Measurements from ENCODE around the gene RNF40.

Gene RNF40

DNA sequence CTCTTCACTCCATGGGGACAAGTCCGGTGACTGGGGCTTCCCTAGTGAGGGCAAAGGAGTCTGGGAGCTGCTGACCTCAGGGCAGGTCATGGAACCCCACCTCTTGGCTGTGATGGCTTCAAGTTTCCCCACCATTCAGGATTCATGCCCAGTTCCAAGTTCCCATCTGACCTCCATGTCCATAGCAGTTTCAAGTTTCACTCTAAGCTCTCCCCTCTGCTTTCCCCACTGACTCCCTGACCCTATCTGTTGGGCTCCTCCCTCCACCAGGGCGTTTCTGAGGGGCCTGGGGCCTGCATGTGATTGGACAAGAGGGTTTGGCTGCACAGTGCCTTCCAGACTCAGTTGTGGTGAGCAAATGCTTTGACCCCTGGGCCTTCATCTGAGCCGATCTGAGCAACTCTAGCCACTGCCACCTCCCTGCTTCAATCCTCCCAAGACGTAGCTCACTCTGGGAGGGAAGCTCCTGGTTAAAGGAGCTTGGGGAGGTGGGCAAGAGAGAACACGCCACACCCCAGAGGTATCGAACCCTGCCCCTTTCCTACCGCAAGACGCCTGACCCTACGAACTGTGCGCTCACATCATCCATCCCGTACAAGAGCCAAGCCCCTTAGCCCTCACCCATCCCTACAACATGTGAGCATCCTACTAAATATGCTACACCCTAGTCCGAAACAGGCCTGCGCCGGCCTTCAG lies 16.6 kb downstream of the RNF40 start:
- Mint-ChIP-seq H3K27me3 (peaks cover 10% of the 10 kb centered on the region), H3K27ac (no peak overlapping the region), H3K36me3 (peaks cover 10% of the 10 kb centered on the region), H3K4me3 (no peak overlapping the region), H3K4me1 (peaks cover 14% of the 10 kb centered on the region), H3K9me3 (no peaks in the 10 kb centered on the region)
- DNase-seq (ENCODE audit: low spot score in 2 of 2) = no peak
- no peak for ATAC-seq (ENCODE audit: low read depth)

DNA sequence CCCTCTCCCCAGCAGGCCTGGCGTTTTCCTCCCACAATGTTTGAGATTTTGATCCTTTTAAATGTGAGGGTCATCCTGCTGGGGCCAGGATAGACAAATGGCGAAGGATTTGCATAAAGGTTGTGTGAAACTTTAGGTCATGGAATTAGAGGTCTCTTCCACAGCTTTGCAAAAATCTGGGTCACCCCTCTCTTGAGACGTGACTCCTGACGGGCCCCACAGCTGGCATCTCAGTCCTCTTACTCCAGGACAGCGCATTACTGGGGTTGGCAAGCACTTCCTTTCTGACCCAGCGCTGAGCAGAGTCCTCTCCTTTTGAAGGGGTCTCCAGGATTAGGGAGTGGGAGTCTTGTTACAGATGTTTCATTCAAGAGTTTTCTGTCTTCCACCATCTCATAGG lies 17.5 kb downstream of the RNF40 start:
- DNase-seq (ENCODE audit: low spot score in 2 of 2) (no peak), ATAC-seq (ENCODE audit: low read depth) (no peak)
- Mint-ChIP-seq H3K27ac (no peak overlapping the region), H3K4me3 (no peak overlapping the region), H3K36me3 (peaks cover 6% of the 10 kb centered on the region), H3K27me3 (peaks cover 10% of the 10 kb centered on the region), H3K9me3 (no peaks in the 10 kb centered on the region), H3K4me1 (peaks cover 11% of the 10 kb centered on the region)

DNA sequence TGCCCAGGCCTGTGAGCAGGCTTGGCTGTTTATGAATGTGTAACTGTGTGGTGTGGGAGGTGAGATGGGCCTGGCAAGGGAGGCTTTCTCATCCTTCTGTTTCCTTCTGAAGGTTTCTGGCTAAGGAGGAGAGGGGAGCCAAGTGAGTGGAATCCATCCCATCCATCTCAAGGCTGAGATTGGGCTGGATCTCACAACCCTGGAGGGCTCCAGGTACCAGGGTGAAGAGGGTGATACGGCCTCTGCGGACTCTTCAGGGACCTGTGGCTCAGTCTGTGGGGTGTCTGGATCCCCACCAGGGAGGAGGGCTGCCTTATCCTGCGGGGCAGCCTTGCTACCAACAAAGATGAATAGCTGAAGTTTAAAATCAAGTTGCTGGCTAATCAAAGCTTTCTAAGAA lies 17.9 kb downstream of the RNF40 start:
- peaks cover 10% of the 10 kb centered on the region for H3K27me3 Mint-ChIP-seq
- no peak overlapping the region for H3K4me3 Mint-ChIP-seq
- peaks cover 8% of the 10 kb centered on the region for H3K4me1 Mint-ChIP-seq
- DNase-seq (ENCODE audit: low spot score in 2 of 2) (no peak), ATAC-seq (ENCODE audit: low read depth) (no peak)
- no peak overlapping the region for H3K27ac Mint-ChIP-seq
- peaks cover 2% of the 10 kb centered on the region for H3K36me3 Mint-ChIP-seq
- no peaks in the 10 kb centered on the region for H3K9me3 Mint-ChIP-seq

DNA sequence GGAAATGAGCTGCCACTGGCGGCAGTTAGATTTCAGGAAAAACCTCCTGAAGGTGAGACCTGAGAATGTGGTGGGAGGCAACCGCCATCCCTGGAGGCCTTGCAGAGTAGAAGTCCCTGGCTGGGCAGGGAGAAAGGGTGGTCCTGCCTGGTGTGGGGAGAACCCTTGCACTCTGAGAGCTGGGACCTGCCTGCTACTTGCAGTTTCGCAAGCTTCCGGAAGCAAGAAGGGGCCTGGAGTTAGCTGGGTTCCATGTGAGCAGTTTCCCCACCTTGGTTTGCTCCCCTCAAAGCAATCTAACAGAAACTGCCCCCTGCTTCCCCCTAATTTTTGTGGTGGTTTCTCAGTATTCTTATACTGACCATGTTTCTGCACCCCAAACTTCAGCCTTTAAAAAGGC lies 18.4 kb downstream of the RNF40 start:
- Mint-ChIP-seq H3K27ac (no peak overlapping the region), H3K27me3 (peaks cover 8% of the 10 kb centered on the region), H3K4me1 (peaks cover 7% of the 10 kb centered on the region), H3K9me3 (no peaks in the 10 kb centered on the region), H3K4me3 (no peak overlapping the region), H3K36me3 (peaks cover 2% of the 10 kb centered on the region)
- no peak for DNase-seq (ENCODE audit: low spot score in 2 of 2)
- no peak for ATAC-seq (ENCODE audit: low read depth)

DNA sequence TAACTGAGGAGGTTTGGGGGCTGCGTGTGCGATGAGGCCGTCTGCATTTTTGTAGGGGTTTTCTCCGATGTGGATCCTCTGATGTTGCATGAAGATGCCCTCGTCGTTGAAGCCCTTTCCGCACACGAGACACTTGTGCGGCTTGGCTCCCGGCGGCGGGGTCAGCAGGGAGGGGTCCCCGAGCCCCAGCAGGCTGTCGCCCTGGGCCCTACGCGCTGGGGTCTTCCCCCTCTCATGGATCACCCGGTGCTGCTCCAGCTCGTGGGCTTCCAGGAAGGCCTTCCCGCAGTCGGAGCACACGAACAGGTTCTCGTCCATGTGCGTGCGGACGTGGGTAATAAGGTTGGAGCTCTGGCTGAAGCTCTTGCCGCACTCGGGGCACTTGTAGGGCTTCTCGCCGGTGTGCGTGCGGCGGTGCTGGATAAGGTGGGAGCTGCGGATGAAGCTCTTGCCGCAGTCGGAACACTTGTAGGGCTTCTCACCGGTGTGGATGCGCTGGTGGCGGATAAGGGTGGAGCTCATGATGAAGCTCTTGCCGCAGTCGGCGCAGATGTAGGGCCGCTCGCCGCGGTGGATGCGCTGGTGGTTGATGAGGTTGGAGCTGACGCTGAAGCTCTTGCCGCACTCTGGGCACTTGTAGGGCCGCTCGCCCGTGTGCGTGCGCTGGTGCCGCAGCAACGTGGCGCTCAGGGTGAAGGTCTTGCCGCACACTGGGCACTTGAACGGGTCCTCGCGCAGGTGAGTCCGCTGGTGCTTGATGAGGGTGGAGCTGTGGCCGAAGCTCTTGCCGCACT lies 20.6 kb downstream of the RNF40 start:
- no peak for DNase-seq (ENCODE audit: low spot score in 2 of 2)
- H3K4me3 Mint-ChIP-seq = no peak overlapping the region
- no peaks in the 10 kb centered on the region for H3K9me3 Mint-ChIP-seq
- no peak for ATAC-seq (ENCODE audit: low read depth)
- H3K4me1 Mint-ChIP-seq = peaks cover 8% of the 10 kb centered on the region
- H3K27ac Mint-ChIP-seq = no peak overlapping the region
- H3K27me3 Mint-ChIP-seq = peaks cover 5% of the 10 kb centered on the region
- peaks cover 2% of the 10 kb centered on the region for H3K36me3 Mint-ChIP-seq

DNA sequence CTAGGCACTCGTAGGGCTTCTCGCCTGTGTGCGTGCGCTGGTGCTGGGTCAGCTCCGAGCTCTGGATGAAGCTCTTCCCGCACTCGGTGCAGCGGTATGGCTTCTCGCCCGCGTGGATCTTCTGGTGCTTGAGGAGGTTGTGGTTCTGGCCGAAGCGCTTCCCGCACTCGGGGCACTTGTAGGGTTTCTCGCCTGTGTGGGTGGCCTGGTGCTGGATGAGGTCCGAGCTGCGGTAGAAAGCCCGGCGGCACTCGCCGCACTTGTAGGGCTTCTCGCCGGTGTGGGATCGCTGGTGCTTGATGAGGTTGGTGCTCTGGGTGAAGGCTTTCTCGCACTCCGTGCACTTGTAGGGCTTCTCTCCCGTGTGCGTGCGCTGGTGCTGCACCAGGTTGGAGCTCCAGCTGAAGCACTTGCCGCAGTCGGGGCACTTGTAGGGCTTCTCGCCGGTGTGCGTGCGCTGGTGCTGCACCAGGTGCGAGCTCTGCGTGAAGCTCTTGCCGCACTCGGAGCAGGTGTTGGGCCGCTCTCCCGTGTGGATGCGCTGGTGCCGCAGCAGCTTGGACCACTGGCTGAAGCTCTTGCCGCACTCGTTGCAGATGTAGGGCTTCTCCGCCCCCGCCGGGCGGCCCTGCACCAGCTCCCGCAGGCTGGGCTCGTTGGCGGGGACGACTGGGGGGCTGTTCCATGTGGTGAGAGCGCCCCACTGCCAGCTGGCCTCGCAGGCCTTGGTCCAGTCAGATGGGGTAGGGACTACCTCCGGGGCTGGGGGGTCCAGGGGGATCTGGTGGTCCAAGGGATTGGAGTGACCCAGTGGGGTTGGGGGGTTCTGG lies 21.4 kb downstream of the RNF40 start:
- Mint-ChIP-seq H3K4me1 (peaks cover 8% of the 10 kb centered on the region), H3K27ac (no peak overlapping the region), H3K36me3 (peaks cover 4% of the 10 kb centered on the region), H3K9me3 (no peaks in the 10 kb centered on the region), H3K27me3 (peaks cover 9% of the 10 kb centered on the region), H3K4me3 (no peak overlapping the region)
- DNase-seq (ENCODE audit: low spot score in 2 of 2) = no peak
- no peak for ATAC-seq (ENCODE audit: low read depth)

DNA sequence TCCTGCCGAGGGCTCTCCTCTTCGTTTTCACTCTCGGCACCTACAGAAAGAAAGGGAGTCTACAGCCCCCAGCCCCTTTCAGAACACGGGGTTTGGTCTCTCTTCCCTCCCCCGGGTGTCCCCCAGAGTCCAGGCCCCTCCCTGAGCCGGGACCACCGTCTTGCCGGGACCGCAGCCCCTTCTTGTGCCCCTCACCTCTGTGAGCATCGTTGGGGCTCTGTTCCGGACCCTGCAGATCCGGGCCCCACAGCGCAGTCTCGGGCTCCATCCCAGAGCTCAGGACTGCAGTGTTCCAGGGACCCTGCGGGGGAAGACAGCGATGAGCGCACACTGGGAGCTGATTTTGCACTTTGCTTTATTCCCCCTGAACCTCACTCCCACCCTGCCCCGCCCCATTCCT lies 22.1 kb downstream of the RNF40 start:
- peaks cover 4% of the 10 kb centered on the region for H3K36me3 Mint-ChIP-seq
- H3K9me3 Mint-ChIP-seq = no peaks in the 10 kb centered on the region
- no peak for ATAC-seq (ENCODE audit: low read depth)
- H3K27ac Mint-ChIP-seq = no peak overlapping the region
- peaks cover 8% of the 10 kb centered on the region for H3K4me1 Mint-ChIP-seq
- peaks cover 12% of the 10 kb centered on the region for H3K27me3 Mint-ChIP-seq
- H3K4me3 Mint-ChIP-seq = no peak overlapping the region
- DNase-seq (ENCODE audit: low spot score in 2 of 2) = no peak

DNA sequence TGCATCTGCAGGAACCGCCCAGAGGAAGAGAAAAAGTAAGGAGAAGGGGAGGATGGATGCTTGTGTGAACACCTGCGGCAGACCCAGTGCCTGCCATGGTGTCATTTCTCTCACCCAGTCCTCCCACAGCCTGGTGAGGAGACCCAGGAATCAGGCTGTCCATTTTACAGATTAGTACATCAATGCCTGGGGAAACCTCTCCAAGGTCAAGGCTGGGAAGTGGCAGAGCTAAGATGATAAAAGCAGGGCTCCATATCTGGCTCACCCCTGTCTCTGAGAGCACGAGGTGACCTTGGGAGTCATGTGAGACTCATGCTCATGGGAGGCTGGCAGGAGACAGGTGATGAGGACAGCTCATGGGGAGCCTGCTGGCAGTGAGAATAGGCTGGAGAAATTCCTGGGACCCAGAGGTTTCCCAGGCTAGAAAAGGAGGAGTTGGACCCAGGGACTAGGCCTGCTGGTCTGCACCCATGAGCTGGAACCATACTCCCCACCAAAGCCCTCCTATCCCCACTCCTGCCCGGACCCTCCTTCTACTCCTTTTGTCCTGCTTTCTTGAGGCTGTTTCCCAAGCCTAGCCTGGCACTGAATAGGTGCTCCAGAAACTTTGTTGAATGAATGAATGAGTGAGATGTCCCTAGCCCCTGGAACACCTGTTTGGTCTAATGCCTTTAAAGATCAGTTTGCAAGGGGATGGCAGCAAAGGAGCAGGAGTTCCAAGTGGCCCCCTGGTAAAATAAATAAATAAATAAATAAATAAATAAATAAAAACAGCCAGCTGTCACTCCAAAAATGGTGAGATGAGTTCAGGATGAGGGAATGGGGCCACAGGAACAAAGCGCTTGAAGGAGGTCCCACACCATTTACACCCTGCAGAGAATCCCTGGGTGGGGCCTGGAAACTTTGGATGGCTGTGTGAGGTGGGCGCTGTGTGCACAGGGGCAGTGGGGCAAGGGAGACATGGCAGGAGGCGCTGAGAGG lies 23.3 kb downstream of the RNF40 start:
- H3K4me3 Mint-ChIP-seq = peak overlapping the region; percentile 56
- H3K27me3 Mint-ChIP-seq = peaks cover 12% of the 10 kb centered on the region
- DNase-seq (ENCODE audit: low spot score in 2 of 2) (no peak), ATAC-seq (ENCODE audit: low read depth) (no peak)
- peaks cover 4% of the 10 kb centered on the region for H3K36me3 Mint-ChIP-seq
- no peaks in the 10 kb centered on the region for H3K9me3 Mint-ChIP-seq
- H3K27ac Mint-ChIP-seq = no peak overlapping the region
- H3K4me1 Mint-ChIP-seq = peaks cover 8% of the 10 kb centered on the region

DNA sequence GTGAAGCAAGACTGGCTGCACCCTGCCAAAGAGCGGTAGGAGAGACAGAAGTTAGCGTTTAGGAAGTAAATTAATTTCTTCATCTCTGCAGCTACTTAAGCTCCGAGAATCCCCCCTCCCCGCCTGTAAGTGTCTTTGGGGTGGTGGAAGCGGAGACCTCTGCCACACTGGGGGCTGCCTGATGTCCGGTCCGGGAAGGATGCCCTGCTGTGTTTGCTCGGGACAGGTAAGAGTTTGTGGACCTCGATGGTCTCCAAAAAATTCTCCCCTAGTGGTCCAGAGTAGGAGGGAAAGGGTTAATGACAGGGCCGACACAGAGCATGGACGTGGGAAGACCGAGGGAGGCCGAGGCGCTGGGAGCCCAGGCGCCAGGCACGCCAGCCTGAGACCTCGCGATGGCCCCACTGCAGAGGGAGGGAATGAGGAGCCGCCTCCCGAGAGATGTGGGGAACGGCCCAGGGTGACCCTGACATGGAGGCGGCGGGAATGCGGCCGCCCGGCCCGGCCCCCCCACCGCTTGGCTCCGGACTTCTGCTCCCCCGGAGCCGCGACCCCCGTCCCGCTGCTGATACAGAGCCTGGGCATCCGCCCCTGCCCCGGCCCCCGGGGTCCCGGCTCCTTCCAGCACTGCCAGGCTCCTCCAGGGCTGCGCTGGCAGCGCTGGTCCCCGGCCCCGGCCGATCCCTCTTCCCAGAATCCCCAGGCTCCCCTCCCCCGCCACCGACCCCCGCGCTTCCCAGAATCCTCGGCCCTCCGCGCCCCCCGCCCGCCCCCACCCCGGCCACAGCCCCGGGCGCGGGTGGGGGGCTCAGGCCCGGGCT lies 24.2 kb downstream of the RNF40 start:
- no peaks in the 10 kb centered on the region for H3K9me3 Mint-ChIP-seq
- peaks cover 12% of the 10 kb centered on the region for H3K27me3 Mint-ChIP-seq
- H3K4me1 Mint-ChIP-seq = peaks cover 8% of the 10 kb centered on the region
- peak overlapping the region; percentile 63 for H3K4me3 Mint-ChIP-seq
- ATAC-seq (ENCODE audit: low read depth) (peak; percentile 55), DNase-seq (ENCODE audit: low spot score in 2 of 2) (no peak)
- H3K36me3 Mint-ChIP-seq = peaks cover 4% of the 10 kb centered on the region
- no peak overlapping the region for H3K27ac Mint-ChIP-seq

DNA sequence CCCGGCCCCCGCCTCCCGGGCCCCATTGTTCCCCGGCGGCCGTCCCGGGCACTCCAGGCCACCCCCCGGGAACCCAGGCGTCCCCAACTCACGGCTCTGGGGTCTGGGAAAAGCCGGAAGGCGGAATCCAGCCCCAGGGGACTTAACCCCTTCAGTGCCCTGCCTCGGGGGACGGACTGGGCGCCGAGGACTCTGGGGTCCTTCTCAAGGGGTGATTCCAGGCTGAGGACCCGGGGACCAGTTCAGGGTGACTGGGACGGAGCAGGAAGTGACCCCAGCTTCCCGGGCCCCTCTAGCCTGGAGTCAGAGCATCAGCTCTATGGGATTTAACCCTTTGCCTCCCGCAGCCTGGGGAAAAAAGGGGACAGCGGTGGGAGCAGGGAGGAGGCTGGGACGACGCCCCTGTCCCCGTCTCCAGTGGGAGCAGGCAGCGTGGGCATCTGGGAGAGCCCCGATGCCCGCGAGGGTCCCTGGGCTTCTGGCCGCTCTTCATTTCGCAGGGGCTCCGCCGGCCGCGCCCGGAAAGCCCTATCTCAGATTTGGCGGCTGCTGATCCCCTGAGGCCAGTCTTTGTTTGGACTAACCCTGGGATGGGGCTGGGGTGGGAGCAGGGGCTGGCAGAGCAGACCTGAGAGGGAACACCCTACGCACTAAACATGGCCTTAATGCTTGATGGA lies 25.0 kb downstream of the RNF40 start, which contains the start of gene ZNF629:
TSS of gene ZNF629 (minus strand) at position 270 of the 677 bp plus-strand sequence. CDS start 2,723 bp downstream, outside the sequence.
- Mint-ChIP-seq H3K27me3 (peaks cover 12% of the 10 kb centered on the region), H3K4me3 (peak within 1 kb of the TSS; percentile 84), H3K9me3 (no peaks in the 10 kb centered on the region), H3K27ac (no peak within 1 kb of the TSS), H3K36me3 (peaks cover 4% of the 10 kb centered on the region), H3K4me1 (peaks cover 8% of the 10 kb centered on the region)
- no peak for DNase-seq (ENCODE audit: low spot score in 2 of 2)
- peak; percentile 41 for ATAC-seq (ENCODE audit: low read depth)

DNA sequence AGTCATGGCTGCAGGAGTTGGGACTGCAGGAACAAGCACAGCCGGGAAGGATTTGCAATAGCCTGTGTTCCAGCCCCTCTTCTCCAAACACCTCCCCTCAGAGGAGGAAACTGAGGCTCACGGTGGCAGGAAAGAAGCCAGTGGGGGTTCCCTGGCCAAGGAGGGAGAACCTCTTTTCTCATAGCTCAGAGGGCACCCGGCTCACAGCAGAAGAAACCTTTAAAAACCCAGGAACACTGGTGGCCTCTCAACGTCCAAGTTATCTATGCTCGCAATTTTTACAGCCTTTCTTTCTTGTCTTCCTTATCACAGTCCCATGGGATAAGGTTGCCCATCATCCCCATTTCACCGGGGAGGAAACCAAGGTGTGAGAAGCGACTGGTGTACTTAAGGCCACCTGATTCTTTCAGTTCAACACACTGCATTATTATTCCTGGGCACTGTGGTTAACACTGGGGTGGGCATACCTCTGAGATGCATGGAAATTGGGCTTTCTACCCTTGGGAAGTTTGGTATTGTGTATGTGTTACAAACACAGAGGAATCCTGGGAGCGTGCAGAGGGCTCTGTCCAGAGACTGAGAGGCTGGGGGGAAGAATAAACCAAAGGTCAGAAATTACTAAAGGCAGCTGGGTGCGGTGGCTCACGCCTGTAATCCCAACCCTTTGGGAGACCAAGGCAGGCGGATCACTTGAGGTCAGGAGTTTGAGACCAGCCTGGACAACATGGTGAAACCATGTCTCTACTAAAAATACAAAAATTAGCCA lies 25.7 kb downstream of the RNF40 start:
- Mint-ChIP-seq H3K36me3 (peaks cover 3% of the 10 kb centered on the region), H3K27ac (no peak overlapping the region), H3K9me3 (no peaks in the 10 kb centered on the region), H3K27me3 (peaks cover 12% of the 10 kb centered on the region), H3K4me3 (peak overlapping the region; percentile 84), H3K4me1 (peaks cover 8% of the 10 kb centered on the region)
- no peak for ATAC-seq (ENCODE audit: low read depth)
- no peak for DNase-seq (ENCODE audit: low spot score in 2 of 2)
